ENCODE measurements around the gene EHF. TPM values are rescaled to one million over a fixed set of nuclear protein-coding genes. Genes with fewer than 3 reads are reported as not detected.
"Not testable (repeated sequence)": the region's sequence is repeated elsewhere in the genome, so short reads cannot be mapped to it uniquely, and the experiment has no call there.

Gene EHF
- total RNA-seq, 1 donor from 2014 or later: 0.17 TPM

DNA sequence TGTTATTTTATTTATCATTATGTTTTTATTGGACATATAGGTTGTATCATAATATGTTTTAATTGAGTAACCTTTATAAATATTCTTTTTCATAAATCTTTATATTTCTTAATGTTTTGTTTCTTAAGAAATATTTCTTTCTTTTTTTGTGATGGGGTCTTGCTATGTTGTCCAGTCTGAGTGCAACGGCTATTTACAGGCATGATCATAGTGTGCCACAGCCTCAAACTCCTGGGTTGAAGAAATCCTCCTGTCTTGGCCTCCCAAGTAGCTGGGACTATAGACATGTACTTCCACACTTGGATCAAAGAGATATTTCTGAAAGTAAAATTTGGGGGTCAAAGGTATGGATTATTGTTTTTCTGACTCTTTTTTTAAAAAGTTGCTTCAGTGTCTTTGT is 53.1 kb downstream of the EHF start:
- DNase-seq: no peak

DNA sequence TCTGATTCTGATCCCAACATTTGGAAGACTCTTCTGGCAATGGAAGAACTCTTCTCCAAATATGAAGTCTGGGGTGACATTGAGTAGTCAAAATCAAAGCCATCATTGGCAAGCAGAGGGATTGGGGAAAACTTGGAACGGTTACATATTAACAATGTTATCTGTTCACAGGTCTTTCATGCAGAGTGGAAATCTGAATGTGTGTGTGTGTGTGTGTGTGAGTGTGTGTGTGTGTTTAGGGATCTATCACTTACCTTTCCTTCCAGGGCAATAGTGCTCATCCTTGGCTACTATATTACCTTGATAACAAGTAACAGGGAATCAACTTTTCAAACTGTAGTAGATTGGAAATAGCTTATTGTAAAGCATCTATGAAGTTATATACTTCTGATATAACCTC is 55.3 kb downstream of the EHF start:
- DNase-seq: no peak

DNA sequence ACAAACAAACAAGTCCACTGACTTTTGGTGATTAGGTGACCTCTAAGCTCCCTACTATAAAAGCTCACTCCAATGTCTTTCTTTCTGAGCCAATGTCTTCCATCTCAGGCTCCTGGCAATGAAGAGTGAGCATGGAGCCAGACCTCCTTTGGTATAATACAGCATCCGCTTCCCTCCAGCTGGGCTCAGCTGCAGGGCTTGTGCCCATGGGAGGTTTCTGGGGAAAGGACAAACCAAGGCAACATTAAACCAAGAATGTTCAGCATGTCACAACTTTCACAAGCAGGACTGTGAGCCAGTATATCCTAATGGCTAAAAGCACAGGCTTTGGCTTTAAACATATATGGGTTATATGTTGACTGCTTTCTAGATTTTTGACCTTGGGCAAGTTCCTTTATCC is 58.8 kb downstream of the EHF start:
- no peak for DNase-seq

DNA sequence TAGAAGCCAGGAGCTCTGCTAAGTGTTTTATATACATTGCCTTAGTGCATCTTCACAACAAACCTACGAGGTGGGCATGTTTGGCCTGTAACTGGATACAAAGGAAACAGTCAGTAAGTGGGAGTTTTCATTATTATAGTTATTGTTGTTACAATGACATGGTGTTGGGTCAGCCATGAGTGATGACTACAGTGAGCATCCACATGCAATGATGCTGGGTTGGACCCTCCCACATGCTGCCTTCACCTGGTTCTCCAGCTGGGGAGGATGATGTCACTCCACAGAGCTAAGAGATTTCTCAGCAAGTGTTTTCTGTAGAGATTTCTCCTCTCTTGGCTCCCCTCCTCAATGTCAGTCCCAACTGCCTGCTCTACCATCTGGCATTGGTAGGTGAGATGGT is 59.3 kb downstream of the EHF start:
- no peak for DNase-seq

DNA sequence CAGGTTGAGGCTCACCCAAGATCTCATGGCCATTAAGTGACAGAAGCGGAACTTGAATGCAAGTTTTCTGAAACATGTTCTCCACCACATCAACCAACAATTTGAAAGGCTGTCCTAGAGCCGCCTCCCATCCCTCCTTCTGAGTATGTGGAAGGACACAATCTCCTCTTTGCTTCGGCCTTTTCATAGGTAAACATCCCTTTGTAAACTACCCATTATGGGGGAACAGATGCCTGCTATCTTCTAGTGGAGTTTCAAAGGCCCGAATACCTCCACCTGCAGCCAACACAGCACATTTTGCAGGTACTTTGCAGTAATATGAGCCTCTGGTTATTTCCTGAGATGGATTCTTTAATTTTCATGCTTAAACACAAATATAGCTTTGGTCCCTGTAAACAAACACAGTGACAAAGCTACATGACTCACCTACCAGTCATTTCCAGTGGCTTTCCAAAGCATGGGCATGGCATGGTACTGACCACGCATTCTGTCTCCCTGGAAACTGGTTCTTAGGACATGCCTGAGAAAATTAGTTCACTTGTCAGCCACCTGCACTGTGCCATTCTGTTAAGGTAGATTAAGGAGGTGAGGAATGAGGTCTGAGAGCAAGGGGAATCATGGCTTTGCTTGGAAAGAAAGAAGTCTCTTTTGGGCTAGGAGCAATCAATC is 60.2 kb downstream of the EHF start:
- peak; percentile 63 for DNase-seq

DNA sequence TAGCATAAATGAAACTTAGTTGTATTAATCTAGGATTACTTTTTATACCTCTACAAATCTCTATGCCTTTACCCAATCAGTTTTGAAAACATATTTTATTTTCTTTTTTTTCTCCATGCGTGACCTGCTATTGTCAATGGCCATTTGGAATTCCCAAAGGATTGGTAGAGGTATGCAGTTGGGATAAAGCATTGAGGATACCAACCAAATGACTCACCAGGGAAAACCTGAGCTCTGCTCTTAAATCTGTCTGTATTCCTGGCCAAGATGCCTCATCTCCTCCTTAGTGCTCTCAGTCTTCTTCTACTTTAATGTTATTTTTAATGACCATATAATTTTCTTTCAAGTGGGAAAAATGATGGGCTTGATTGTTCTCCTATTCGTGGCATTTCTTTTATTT is 61.9 kb downstream of the EHF start:
- peak; percentile 32 for DNase-seq

DNA sequence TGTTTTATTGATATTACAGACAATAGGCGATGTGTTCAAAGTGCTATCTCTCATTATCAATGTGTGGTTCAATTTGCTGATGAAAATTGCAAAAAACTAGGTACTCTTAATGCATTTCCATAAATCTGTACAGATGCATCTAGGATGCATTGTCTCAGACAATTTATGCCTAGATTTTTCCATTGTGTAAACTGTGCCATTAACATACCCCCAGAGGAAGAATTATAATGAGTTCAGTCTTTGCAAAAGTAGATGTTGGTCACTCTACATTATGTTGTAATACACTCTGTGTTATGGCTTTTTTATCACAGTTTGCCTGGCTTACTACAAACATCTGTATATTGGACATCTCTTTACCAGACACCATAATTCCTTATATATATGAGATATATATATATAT is 62.5 kb downstream of the EHF start:
- DNase-seq: no peak

DNA sequence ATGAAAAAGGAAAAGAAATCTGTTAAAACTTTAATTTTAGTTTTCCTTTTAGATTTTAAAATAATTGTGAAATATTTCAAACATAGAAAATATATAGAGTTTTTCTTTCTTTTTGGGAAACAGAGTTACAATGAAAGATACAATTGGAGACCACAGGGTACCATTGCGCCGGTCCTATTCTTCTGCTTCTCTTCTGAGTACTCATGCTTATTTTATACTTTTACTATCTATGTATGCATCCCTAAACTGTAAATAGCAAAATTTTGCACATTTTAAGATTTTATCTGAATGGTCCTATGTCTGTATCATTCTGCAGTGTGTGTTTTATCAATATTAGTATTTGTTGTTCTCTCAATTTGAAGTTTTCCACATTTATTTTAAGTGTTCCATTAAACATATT is 65.0 kb downstream of the EHF start:
- DNase-seq: no peak

DNA sequence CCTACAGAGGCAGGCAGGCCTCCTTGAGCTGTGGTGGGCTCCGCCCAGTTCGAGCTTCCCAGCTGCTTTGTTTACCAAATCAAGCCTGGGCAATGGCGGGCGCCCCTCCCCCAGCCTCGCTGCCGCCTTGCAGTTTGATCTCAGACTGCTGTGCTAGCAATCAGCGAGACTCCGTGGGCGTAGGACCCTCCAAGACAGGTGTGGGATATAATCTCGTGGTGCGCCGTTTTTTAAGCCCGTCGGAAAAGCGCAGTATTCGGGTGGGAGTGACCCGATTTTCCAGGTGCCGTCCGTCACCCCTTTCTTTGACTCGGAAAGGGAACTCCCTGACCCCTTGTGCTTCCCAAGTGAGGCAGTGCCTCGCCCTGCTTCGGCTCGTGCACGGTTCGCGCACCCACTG is 71.4 kb downstream of the EHF start:
- DNase-seq: not testable (repeated sequence)

DNA sequence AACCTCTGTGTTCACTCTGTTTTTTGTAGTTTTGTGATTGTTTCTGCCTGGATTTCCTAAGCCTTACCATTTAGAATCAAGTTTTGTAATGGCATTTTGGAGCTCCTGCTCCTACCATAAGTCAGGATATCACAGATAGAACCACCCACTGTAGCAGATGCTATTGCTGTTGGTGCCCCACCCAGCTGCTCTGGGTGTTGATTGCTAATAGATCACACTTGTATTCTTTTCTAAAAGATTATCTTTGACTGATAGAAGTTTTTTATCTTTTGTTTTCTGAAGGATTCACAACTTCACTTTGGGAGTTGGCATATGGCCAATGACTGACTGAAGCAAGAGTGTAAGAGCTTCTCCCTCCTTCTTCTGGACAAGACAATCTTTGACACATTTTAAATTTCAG is 76.0 kb downstream of the EHF start:
- DNase-seq: no peak

DNA sequence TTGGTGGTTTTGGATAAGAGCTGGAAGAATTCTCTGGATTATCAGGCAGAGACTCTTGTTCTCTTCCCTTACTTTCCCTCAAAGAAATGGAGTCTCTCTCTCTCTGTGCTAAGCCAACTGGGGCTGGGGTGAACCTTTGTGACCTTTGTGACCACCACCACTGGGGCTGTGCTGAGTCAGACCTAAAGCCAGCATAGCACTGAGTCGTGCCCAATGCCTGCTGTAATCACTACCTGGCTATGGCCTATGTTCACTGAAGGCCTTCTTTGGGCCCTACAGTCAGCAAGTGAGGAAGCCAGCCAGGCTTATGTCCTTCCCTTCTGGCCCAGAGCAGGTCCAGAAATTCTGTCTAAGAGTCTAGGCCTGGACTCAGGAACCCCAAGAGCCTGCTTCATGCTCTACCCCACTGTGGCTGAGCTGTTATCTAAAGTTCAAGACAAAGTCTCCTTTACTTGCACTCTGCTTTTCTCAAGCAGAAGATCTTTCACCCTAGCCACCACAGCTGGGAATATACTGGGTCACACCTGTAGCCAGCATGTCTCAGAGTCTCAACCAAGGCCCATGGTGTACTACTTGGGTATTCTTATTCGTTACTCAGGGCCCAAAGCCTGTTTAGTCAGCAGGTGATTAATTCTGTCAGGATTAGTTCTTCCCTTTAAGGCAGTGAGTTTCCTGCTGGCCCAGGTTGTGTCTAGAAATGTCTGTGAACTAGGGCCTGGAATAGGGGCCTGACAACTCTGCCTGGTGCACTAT is 86.0 kb downstream of the EHF start:
- DNase-seq: no peak

DNA sequence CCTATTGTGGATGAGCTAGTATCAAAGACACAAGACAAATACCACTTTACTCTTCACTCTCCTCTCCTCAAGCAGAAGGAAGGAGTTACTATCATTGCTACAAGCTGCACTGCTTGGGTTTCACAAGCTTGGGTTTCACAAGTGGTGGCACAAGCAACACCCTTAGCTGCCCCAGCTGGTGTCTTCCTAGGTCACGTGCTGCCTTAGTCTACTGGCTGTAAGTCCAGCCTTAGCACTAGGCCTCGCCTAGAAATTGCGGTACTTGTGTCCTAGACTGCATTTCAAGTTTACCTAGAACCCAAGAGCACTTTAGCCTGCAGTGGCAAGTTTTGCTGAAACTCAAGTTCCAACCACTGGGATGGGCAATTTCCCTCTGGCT is 86.6 kb downstream of the EHF start:
- DNase-seq: no peak

Other genes with a start within 250 kb of the EHF start
- gene CAT, start 182.2 kb upstream of the EHF start, total RNA-seq: 60.9 and 83.6 TPM in 2 replicates
- gene ELF5, start 107.3 kb upstream of the EHF start, total RNA-seq: not detected in 2 replicates